Uterus (tissue), 4 donors: ENCODE measurements around the gene TEAD4. TPM values are rescaled to one million over a fixed set of nuclear protein-coding genes. Genes with fewer than 3 reads are reported as not detected.

ENCODE experiments used
- DNase-seq, 2 donors: peaks; one replicate each; pipeline ENCODE4 v3.0.0-alpha.2; 2019 to 2020
- H3K27ac ChIP-seq, 2 donors: fragments of 200-600 bp; sonication (generic); 1 replicate in 1 of 2; 2 replicates in 1 of 2; pipeline ENCODE4 v1.5.1; 2016 to 2018
- H3K27me3 ChIP-seq, 2 donors: fragments of 200-600 bp; sonication (generic); one replicate each; pipeline ENCODE4 v1.5.1; 2018 to 2019; ENCODE audit warnings: control low read depth in 1 of 2
- H3K36me3 ChIP-seq, 2 donors: fragments of 200-600 bp; sonication (generic); one replicate each; pipeline ENCODE4 v1.5.1; 2019; ENCODE audit warnings: control low read depth in 1 of 2
- H3K4me1 ChIP-seq, 2 donors: fragments of 200-600 bp; sonication (generic); one replicate each; pipeline ENCODE4 v1.5.1; 2018 to 2019; ENCODE audit warnings: control low read depth in 1 of 2
- H3K4me3 ChIP-seq, 2 donors: fragments of 200-600 bp; sonication (generic); 1 replicate in 1 of 2; 2 replicates in 1 of 2; pipeline ENCODE4 v1.5.1; 2018 to 2019; ENCODE audit warnings: mild to moderate bottlenecking in 1 of 2
- H3K9me3 ChIP-seq, 2 donors: fragments of 200-600 bp; sonication (generic); one replicate each; pipeline ENCODE4 v1.5.1; 2019; ENCODE audit warnings: control low read depth in 1 of 2
- CTCF ChIP-seq, 4 experiments: fragments of 200-600 bp in 2 of 4; fragments of 450-650 bp in 2 of 4; sonication (generic) in 2 of 4; IDR thresholded peaks; one replicate each; pipeline ENCODE4 v1.5.1; 2016 to 2019; ENCODE audit warnings: antibody characterized with exemption in 4 of 4, mild to moderate bottlenecking in 2 of 4, moderate library complexity in 1 of 4
- POLR2A ChIP-seq, 2 donors: fragments of 450-650 bp; IDR thresholded peaks; one replicate each; pipeline ENCODE4 v1.6.1; 2016; ENCODE audit warnings: antibody characterized with exemption in 2 of 2, mild to moderate bottlenecking in 1 of 2, moderate library complexity in 1 of 2
- intact Hi-C: fragments of 100-400 bp; cut with DNase I; formaldehyde crosslinking; loops from one replicate; pipeline ENCODE4 v1.15.1; 2023; ENCODE audit warnings: low total_unique reads
- total RNA-seq, 4 donors: library from RNA; depleted of rRNA in 3 of 4; stranded (reverse); fragments of >200 nt in 3 of 4; gene quantifications; one replicate each; pipeline versions ENCODE4 v1.1.0 to v1.2.4, GENCODE V29; 2014 to 2023
- donor health status: DM: yes; HTN: yes; CAD: no.

The TEAD4 gene
- total RNA-seq, 4 donors from 2014 or later, result 1.3 to 33.8 (median 14.9) TPM

- TF ChIP-seq CTCF (IDR thresholded peaks at IDR 0.05), result no peak
- no peak for TF ChIP-seq POLR2A (IDR thresholded peaks at IDR 0.05)
- H3K27ac ChIP-seq, result no peak overlapping the region
- intact Hi-C loops, result loop anchor here (5.0 to 10.0 kb wide), 2 partner anchors 67 to 175 kb away; partner anchors contain the start of gene TEX52
These were observed 73.0 kb downstream of the TEAD4 start for GRCh38 chr12:3032161-3032560.

GRCh38 chr12:3032770-3033538 is 73.8 kb downstream of the TEAD4 start:
- no peaks in the 10 kb centered on the region for H3K27me3 ChIP-seq
- no peaks in the 10 kb centered on the region for H3K9me3 ChIP-seq
- no peaks in the 10 kb centered on the region for H3K36me3 ChIP-seq
- no peak for DNase-seq
- H3K4me1 ChIP-seq, result no peaks in the 10 kb centered on the region
- TF ChIP-seq CTCF (IDR thresholded peaks at IDR 0.05) (no peak), POLR2A (IDR thresholded peaks at IDR 0.05) (no peak)
- no peak overlapping the region for H3K27ac ChIP-seq
- intact Hi-C loops, result loop anchor here (5.0 to 10.0 kb wide), 2 partner anchors 68 to 176 kb away; partner anchors contain the start of gene TEX52
- no peak overlapping the region for H3K4me3 ChIP-seq

More at GRCh38 chr12:3032161-3032560, 73.0 kb downstream of the TEAD4 start:
- no peaks in the 10 kb centered on the region for H3K36me3 ChIP-seq
- H3K4me3 ChIP-seq, result no peak overlapping the region
- H3K27me3 ChIP-seq, result no peaks in the 10 kb centered on the region
- H3K9me3 ChIP-seq, result no peaks in the 10 kb centered on the region
- no peak for DNase-seq
- no peaks in the 10 kb centered on the region for H3K4me1 ChIP-seq

GRCh38 chr12:3033539-3033867 is 74.3 kb downstream of the TEAD4 start:
- H3K27me3 ChIP-seq, result no peaks in the 10 kb centered on the region
- H3K36me3 ChIP-seq, result no peaks in the 10 kb centered on the region
- H3K9me3 ChIP-seq, result no peaks in the 10 kb centered on the region
- DNase-seq, result no peak
- TF ChIP-seq POLR2A (IDR thresholded peaks at IDR 0.05) (no peak), CTCF (IDR thresholded peaks at IDR 0.05) (no peak)
- intact Hi-C loops, result loop anchor here (5.0 to 10.0 kb wide), 2 partner anchors 69 to 176 kb away; partner anchors contain the start of gene TEX52
- no peak overlapping the region for H3K27ac ChIP-seq
- H3K4me1 ChIP-seq, result no peaks in the 10 kb centered on the region
- H3K4me3 ChIP-seq, result no peak overlapping the region

GRCh38 chr12:3034067-3034750 is 75.0 kb downstream of the TEAD4 start:
- no peak overlapping the region for H3K4me3 ChIP-seq
- no peak overlapping the region for H3K27ac ChIP-seq
- peak; percentile 66 for DNase-seq
- H3K4me1 ChIP-seq, result no peaks in the 10 kb centered on the region
- H3K27me3 ChIP-seq, result no peaks in the 10 kb centered on the region
- intact Hi-C loops, result loop anchor here (5.0 to 10.0 kb wide), 2 partner anchors 69 to 177 kb away; partner anchors contain the start of gene TEX52
- H3K36me3 ChIP-seq, result no peaks in the 10 kb centered on the region
- no peaks in the 10 kb centered on the region for H3K9me3 ChIP-seq
- TF ChIP-seq POLR2A (IDR thresholded peaks at IDR 0.05), result no peak
- peak; percentile 61 to 73 (median 68) for TF ChIP-seq CTCF (IDR thresholded peaks at IDR 0.05)

- intact Hi-C loops, result loop anchor here (10.0 kb wide), 1 partner anchor 70 kb away; no protein-coding TSS in a partner anchor
- no peak overlapping the region for H3K27ac ChIP-seq
- no peaks in the 10 kb centered on the region for H3K9me3 ChIP-seq
- DNase-seq, result no peak
- TF ChIP-seq CTCF (IDR thresholded peaks at IDR 0.05) (no peak), POLR2A (IDR thresholded peaks at IDR 0.05) (no peak)
- no peaks in the 10 kb centered on the region for H3K36me3 ChIP-seq
- no peak overlapping the region for H3K4me3 ChIP-seq
- H3K4me1 ChIP-seq, result no peaks in the 10 kb centered on the region
- no peaks in the 10 kb centered on the region for H3K27me3 ChIP-seq
These were observed 76.0 kb downstream of the TEAD4 start for GRCh38 chr12:3035171-3035570.
